ENCODE data around the gene CEP85L.

GRCh38 chr6:118522422-118522821 lies 129.0 kb downstream of the CEP85L start:
- TF ChIP-seq CTCF (IDR thresholded peaks at IDR 0.05; ENCODE audit: insufficient read depth, low read length, poor library complexity, severe bottlenecking) (no peak), EZH2phosphoT487 (conservative IDR thresholded peaks at IDR 0.05; ENCODE audit: low read length) (no peak)
